HepG2 (cell line): ENCODE data around the gene GPR107.

ENCODE experiments used
- CHD2 ChIP-seq: IDR thresholded peaks from 2 replicates; pipeline ENCODE4 v1.6.1; 2011; ENCODE audit warnings: low read depth, low read length, improper control_type of control experiment
- NBN ChIP-seq: fragments of 450-650 bp; conservative IDR thresholded peaks from 2 replicates; pipeline ENCODE4 v1.6.1; 2017
- TF ChIP-seq, protein P1 (sequence below): sonication (generic); formaldehyde crosslinking; IDR thresholded peaks from 2 replicates; pipeline ENCODE4 v1.4.0; 2020; ENCODE audit warnings: mild to moderate bottlenecking, missing genetic modification reagents, borderline replicate concordance

DNA sequence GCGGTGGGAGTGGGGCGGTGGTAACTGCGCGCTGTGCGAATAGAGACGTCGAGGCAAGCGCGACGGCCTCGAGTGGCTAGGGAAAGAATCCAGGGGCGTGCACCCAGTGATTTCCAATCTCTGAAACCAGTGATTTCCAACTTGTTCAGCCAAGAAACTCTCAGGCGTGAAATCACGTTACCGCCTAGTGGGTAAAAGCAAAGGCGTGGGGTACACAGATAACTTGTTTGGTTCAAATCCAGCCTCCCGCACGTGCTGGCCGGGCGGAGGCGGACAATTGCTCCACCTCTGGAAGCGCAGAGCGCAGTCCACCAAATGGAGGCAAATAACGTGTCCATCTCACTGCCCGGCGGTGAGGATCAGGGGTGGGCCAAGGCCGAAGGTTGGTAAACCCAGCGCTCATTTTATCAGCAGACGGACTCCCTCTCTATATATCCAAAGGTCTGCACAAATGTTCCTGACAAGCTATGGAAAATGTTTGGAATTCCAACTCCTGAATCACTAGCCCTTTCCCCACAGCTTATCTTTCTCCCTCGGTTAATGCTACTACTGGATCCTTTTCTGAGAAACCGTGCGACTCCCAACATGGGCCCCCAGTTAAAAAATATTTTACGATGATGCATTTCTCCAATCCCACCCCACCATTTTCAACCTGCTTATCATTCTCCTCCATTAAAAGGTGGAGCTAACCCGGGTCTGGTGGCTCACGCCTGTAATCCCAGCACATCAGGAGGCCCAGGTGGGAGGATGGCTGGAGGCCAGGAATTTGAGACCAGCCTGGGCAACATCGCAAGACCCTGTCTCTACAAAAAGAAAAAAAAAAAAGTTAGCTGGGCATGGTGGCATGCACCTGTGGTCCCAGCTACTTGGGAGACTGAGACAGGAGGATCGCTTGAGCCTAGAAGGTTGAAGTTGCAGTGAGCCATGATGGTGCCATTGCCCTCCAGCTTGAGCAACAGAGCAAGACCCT, 9.8 kb upstream of the GPR107 start:
- TF ChIP-seq CHD2 (no peak), NBN (no peak)
- TF ChIP-seq, protein P1, sequence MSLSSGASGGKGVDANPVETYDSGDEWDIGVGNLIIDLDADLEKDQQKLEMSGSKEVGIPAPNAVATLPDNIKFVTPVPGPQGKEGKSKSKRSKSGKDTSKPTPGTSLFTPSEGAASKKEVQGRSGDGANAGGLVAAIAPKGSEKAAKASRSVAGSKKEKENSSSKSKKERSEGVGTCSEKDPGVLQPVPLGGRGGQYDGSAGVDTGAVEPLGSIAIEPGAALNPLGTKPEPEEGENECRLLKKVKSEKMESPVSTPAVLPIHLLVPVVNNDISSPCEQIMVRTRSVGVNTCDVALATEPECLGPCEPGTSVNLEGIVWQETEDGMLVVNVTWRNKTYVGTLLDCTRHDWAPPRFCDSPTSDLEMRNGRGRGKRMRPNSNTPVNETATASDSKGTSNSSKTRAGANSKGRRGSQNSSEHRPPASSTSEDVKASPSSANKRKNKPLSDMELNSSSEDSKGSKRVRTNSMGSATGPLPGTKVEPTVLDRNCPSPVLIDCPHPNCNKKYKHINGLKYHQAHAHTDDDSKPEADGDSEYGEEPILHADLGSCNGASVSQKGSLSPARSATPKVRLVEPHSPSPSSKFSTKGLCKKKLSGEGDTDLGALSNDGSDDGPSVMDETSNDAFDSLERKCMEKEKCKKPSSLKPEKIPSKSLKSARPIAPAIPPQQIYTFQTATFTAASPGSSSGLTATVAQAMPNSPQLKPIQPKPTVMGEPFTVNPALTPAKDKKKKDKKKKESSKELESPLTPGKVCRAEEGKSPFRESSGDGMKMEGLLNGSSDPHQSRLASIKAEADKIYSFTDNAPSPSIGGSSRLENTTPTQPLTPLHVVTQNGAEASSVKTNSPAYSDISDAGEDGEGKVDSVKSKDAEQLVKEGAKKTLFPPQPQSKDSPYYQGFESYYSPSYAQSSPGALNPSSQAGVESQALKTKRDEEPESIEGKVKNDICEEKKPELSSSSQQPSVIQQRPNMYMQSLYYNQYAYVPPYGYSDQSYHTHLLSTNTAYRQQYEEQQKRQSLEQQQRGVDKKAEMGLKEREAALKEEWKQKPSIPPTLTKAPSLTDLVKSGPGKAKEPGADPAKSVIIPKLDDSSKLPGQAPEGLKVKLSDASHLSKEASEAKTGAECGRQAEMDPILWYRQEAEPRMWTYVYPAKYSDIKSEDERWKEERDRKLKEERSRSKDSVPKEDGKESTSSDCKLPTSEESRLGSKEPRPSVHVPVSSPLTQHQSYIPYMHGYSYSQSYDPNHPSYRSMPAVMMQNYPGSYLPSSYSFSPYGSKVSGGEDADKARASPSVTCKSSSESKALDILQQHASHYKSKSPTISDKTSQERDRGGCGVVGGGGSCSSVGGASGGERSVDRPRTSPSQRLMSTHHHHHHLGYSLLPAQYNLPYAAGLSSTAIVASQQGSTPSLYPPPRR (CRISPR knock-in tag), result no peak
